Panc1 (cell line): Measurements from ENCODE around the gene CAPN2.

Source experiments
- TCF7L2 ChIP-seq: IDR thresholded peaks from 2 replicates; pipeline ENCODE4 v1.6.1; 2011; ENCODE audit warnings: mild to moderate bottlenecking, low read depth, low read length, inconsistent platforms
- TF ChIP-seq, protein P1 (sequence below), 2 experiments: IDR thresholded peaks; 2 replicates each; pipeline ENCODE4 v1.6.1; 2011 to 2012; ENCODE audit warnings: low read depth in 2 of 2, control low read depth in 1 of 2, low read length in 1 of 2, mild to moderate bottlenecking in 1 of 2, moderate library complexity in 1 of 2; ENCODE audit not compliant: insufficient read depth in 1 of 2

DNA sequence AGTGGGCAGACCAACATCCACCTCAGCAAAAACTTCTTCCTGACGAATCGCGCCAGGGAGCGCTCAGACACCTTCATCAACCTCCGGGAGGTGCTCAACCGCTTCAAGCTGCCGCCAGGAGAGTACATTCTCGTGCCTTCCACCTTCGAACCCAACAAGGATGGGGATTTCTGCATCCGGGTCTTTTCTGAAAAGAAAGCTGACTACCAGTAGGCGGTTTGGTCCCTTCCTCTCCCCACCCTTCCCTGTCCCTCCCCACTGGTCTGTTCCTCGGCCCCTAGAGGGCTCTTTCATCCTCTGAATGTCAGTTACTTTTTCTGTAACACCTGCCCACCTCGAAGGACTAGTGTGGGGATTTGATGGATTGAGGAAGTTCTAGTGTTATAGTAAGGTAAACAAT is 46.9 kb downstream of the CAPN2 start:
- no peak for TF ChIP-seq TCF7L2
- TF ChIP-seq, protein P1, sequence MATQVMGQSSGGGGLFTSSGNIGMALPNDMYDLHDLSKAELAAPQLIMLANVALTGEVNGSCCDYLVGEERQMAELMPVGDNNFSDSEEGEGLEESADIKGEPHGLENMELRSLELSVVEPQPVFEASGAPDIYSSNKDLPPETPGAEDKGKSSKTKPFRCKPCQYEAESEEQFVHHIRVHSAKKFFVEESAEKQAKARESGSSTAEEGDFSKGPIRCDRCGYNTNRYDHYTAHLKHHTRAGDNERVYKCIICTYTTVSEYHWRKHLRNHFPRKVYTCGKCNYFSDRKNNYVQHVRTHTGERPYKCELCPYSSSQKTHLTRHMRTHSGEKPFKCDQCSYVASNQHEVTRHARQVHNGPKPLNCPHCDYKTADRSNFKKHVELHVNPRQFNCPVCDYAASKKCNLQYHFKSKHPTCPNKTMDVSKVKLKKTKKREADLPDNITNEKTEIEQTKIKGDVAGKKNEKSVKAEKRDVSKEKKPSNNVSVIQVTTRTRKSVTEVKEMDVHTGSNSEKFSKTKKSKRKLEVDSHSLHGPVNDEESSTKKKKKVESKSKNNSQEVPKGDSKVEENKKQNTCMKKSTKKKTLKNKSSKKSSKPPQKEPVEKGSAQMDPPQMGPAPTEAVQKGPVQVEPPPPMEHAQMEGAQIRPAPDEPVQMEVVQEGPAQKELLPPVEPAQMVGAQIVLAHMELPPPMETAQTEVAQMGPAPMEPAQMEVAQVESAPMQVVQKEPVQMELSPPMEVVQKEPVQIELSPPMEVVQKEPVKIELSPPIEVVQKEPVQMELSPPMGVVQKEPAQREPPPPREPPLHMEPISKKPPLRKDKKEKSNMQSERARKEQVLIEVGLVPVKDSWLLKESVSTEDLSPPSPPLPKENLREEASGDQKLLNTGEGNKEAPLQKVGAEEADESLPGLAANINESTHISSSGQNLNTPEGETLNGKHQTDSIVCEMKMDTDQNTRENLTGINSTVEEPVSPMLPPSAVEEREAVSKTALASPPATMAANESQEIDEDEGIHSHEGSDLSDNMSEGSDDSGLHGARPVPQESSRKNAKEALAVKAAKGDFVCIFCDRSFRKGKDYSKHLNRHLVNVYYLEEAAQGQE (IDR thresholded peaks at IDR 0.05; ENCODE audit: insufficient read depth in 1 of 2, low read depth in 2 of 2, low read length in 1 of 2) = no peak
